Neural cell (in vitro differentiated cells): ENCODE measurements around the gene SLC9A6. TPM values are rescaled to one million over a fixed set of nuclear protein-coding genes. Genes with fewer than 3 reads are reported as not detected.

Experiments
- H2AFZ ChIP-seq: fragments of 200-600, 300-800 bp; sonication (generic), shearing (Covaris generic); 2 replicates; pipeline ENCODE4 v1.6.0; 2014; ENCODE audit warnings: low read depth, mild to moderate bottlenecking, antibody characterized with exemption, low read length, moderate library complexity
- H3F3A ChIP-seq: fragments of 200-600 bp; shearing (Covaris generic); 2 replicates; pipeline ENCODE4 v1.6.1; 2016; ENCODE audit warnings: mild to moderate bottlenecking, moderate library complexity, mixed read lengths, antibody characterized with exemption, low read length; ENCODE audit not compliant: insufficient read depth, poor library complexity, severe bottlenecking
- H3K27ac ChIP-seq: fragments of 200-600, 300-800 bp; sonication (generic), shearing (Covaris generic); 2 replicates; pipeline ENCODE4 v1.5.1; 2014; ENCODE audit warnings: mild to moderate bottlenecking, low read length, moderate library complexity
- H3K27me3 ChIP-seq: fragments of 300-800, 200-600 bp; sonication (generic), shearing (Covaris generic); 2 replicates; pipeline ENCODE4 v1.6.0; 2014; ENCODE audit warnings: mild to moderate bottlenecking, low read depth, low read length, moderate library complexity; ENCODE audit not compliant: insufficient read depth
- H3K36me3 ChIP-seq: fragments of 300-800, 200-600 bp; sonication (generic), shearing (Covaris generic); 2 replicates; pipeline ENCODE4 v1.5.1; 2014; ENCODE audit warnings: mild to moderate bottlenecking, antibody characterized with exemption, low read length, moderate library complexity; ENCODE audit not compliant: insufficient read depth
- H3K4me2 ChIP-seq: fragments of 300-800, 200-600 bp; sonication (generic), shearing (Covaris generic); 2 replicates; pipeline ENCODE4 v1.6.0; 2014; ENCODE audit warnings: mild to moderate bottlenecking, low read length
- H3K4me3 ChIP-seq: fragments of 300-800, 200-600 bp; sonication (generic), shearing (Covaris generic); 2 replicates; pipeline ENCODE4 v1.5.1; 2014; ENCODE audit warnings: mild to moderate bottlenecking, low read length, moderate library complexity
- H3K79me2 ChIP-seq: fragments of 200-600 bp; shearing (Covaris generic); replicated peaks from 2 replicates; pipeline ENCODE4 v1.6.0; 2014; ENCODE audit warnings: mild to moderate bottlenecking, low read length, moderate library complexity; ENCODE audit not compliant: insufficient read depth
- H3K9ac ChIP-seq: fragments of 300-800, 200-600 bp; sonication (generic), shearing (Covaris generic); 2 replicates; pipeline ENCODE4 v1.6.1; 2016; ENCODE audit warnings: mild to moderate bottlenecking, low read length, mixed read lengths
- H3K9me2 ChIP-seq: fragments of 200-600 bp; shearing (Covaris generic); 2 replicates; pipeline ENCODE4 v1.6.1; 2016; ENCODE audit warnings: mild to moderate bottlenecking, low read length, mixed read lengths; ENCODE audit not compliant: insufficient read depth
- H3K9me3 ChIP-seq: fragments of 200-600, 300-800 bp; sonication (generic), shearing (Covaris generic); 2 replicates; pipeline ENCODE4 v1.6.1; 2016; ENCODE audit warnings: mild to moderate bottlenecking, mixed run types, low read length, moderate library complexity, mixed read lengths
- H4K20me1 ChIP-seq: fragments of 200-600 bp; shearing (Covaris generic); 2 replicates; pipeline ENCODE4 v1.6.1; 2016; ENCODE audit warnings: mild to moderate bottlenecking, mixed run types; ENCODE audit not compliant: insufficient read depth
- CTCF ChIP-seq: fragments of 450-650 bp; IDR thresholded peaks from 2 replicates; pipeline ENCODE4 v1.5.1; 2014; ENCODE audit warnings: antibody characterized with exemption, mild to moderate bottlenecking, moderate library complexity; ENCODE audit not compliant: poor library complexity, severe bottlenecking
- EP300 ChIP-seq: fragments of 450-650 bp; conservative IDR thresholded peaks from 2 replicates; pipeline ENCODE4 v1.6.1; 2014; ENCODE audit warnings: antibody characterized with exemption, mild to moderate bottlenecking, moderate library complexity; ENCODE audit not compliant: poor library complexity, severe bottlenecking
- EZH2 ChIP-seq: fragments of 200-600, 300-800 bp; shearing (Covaris generic), sonication (generic); IDR thresholded peaks from 2 replicates; pipeline ENCODE4 v1.6.1; 2014; ENCODE audit warnings: antibody characterized with exemption, low read length, borderline replicate concordance, mild to moderate bottlenecking; ENCODE audit not compliant: insufficient read depth, poor library complexity, severe bottlenecking
- MXI1 ChIP-seq: fragments of 450-650 bp; conservative IDR thresholded peaks from 2 replicates; pipeline ENCODE4 v1.6.1; 2014; ENCODE audit warnings: antibody characterized with exemption, mild to moderate bottlenecking; ENCODE audit not compliant: poor library complexity, severe bottlenecking
- POLR2AphosphoS5 ChIP-seq: IDR thresholded peaks from 2 replicates; pipeline ENCODE4 v1.6.1; 2012
- RAD21 ChIP-seq: fragments of 450-650 bp; conservative IDR thresholded peaks from 2 replicates; pipeline ENCODE4 v1.6.1; 2014; ENCODE audit warnings: antibody characterized with exemption, mild to moderate bottlenecking, moderate library complexity
- REST ChIP-seq: IDR thresholded peaks from 2 replicates; pipeline ENCODE4 v1.6.1; 2012; ENCODE audit warnings: borderline replicate concordance
- SMC3 ChIP-seq: fragments of 450-650 bp; conservative IDR thresholded peaks from 2 replicates; pipeline ENCODE4 v1.6.1; 2014; ENCODE audit warnings: antibody characterized with exemption, mild to moderate bottlenecking, moderate library complexity; ENCODE audit not compliant: poor library complexity
- TAF1 ChIP-seq: IDR thresholded peaks from 2 replicates; pipeline ENCODE4 v1.6.1; 2012; ENCODE audit warnings: low read depth
- polyA plus RNA-seq: library from polyadenylated mRNA; depleted of rRNA; stranded (reverse); fragments of >200 nt; gene quantifications from 2 replicates; pipeline ENCODE4 v1.2.3, GENCODE V29; 2014

Gene SLC9A6
- polyA plus RNA-seq, 1 donor from 2014 or later: 103 TPM

- H3K9ac ChIP-seq: no peak overlapping the region
- TF ChIP-seq POLR2AphosphoS5: no peak
- H3K9me3 ChIP-seq: no peaks in the 10 kb centered on the region
- H4K20me1 ChIP-seq: no peaks in the 10 kb centered on the region
- no peak overlapping the region for H3K27ac ChIP-seq
- H3K27me3 ChIP-seq: no peaks in the 10 kb centered on the region
- no peaks in the 10 kb centered on the region for H3K9me2 ChIP-seq
- H3K4me2 ChIP-seq: no peak overlapping the region
- no peaks in the 10 kb centered on the region for H3K36me3 ChIP-seq
- H3K79me2 ChIP-seq: no peaks in the 10 kb centered on the region
- H2AFZ ChIP-seq: no peak overlapping the region
- no peaks in the 10 kb centered on the region for H3F3A ChIP-seq
- H3K4me3 ChIP-seq: no peak overlapping the region
Observed at GRCh38 chrX:136041254-136041812, 56.1 kb downstream of the SLC9A6 start.

GRCh38 chrX:136045008-136045407 is 59.8 kb downstream of the SLC9A6 start:
- H3K36me3 ChIP-seq: no peaks in the 10 kb centered on the region
- no peaks in the 10 kb centered on the region for H3K27me3 ChIP-seq
- no peak overlapping the region for H3K4me3 ChIP-seq
- no peak overlapping the region for H2AFZ ChIP-seq
- H4K20me1 ChIP-seq: no peaks in the 10 kb centered on the region
- H3K9ac ChIP-seq: no peak overlapping the region
- TF ChIP-seq REST (no peak), MXI1 (no peak), EZH2 (no peak), TAF1 (no peak), POLR2AphosphoS5 (no peak), CTCF (no peak), RAD21 (no peak), EP300 (no peak), SMC3 (no peak)
- no peak overlapping the region for H3K4me2 ChIP-seq
- no peaks in the 10 kb centered on the region for H3K9me3 ChIP-seq
- H3K9me2 ChIP-seq: no peaks in the 10 kb centered on the region
- H3F3A ChIP-seq: no peaks in the 10 kb centered on the region
- H3K27ac ChIP-seq: no peak overlapping the region
- no peaks in the 10 kb centered on the region for H3K79me2 ChIP-seq
